ENCODE results near the gene PPP1R15A.
A peak's percentile ranks its signal among the peaks of the same experiment; 100 is the strongest.
"Not testable (repeated sequence)": the region's sequence is repeated elsewhere in the genome, so short reads cannot be mapped to it uniquely, and the experiment has no call there.

Gene PPP1R15A

GRCh38 chr19:48890551-48890950 is 18.3 kb downstream of the PPP1R15A start:
- H3K4me1 Mint-ChIP-seq, result no peaks in the 10 kb centered on the region
- H3K27ac Mint-ChIP-seq, result peak overlapping the region in 1 of 3 experiments; percentile 42
- H3K4me3 Mint-ChIP-seq, result no peak overlapping the region
- H3K27me3 Mint-ChIP-seq (ENCODE audit: low read depth), result peaks cover 2% of the 10 kb centered on the region
- H3K9me3 Mint-ChIP-seq, result no peaks in the 10 kb centered on the region
- H3K36me3 Mint-ChIP-seq (ENCODE audit: low read depth), result no peaks in the 10 kb centered on the region
- TF ChIP-seq CTCF (IDR thresholded peaks at IDR 0.05; ENCODE audit: unreplicated experiment in 3 of 3), result no peak

GRCh38 chr19:48895226-48895625 is 23.0 kb downstream of the PPP1R15A start:
- Mint-ChIP-seq H3K9me3 (no peaks in the 10 kb centered on the region), H3K4me3 (no peak overlapping the region), H3K36me3 (ENCODE audit: low read depth) (no peaks in the 10 kb centered on the region), H3K27ac (no peak overlapping the region), H3K27me3 (ENCODE audit: low read depth) (no peaks in the 10 kb centered on the region), H3K4me1 (peaks cover 6% of the 10 kb centered on the region)
- TF ChIP-seq CTCF (IDR thresholded peaks at IDR 0.05; ENCODE audit: unreplicated experiment in 3 of 3), result no peak

GRCh38 chr19:48896191-48896720 is 24.0 kb downstream of the PPP1R15A start:
- H3K4me3 Mint-ChIP-seq, result peak overlapping the region; percentile 27 to 51 (median 35)
- peak overlapping the region in 1 of 3 experiments; percentile 49 for H3K27ac Mint-ChIP-seq

GRCh38 chr19:48897181-48897580 is 25.0 kb downstream of the PPP1R15A start:
- Mint-ChIP-seq H3K4me3 (no peak overlapping the region), H3K27me3 (ENCODE audit: low read depth) (no peaks in the 10 kb centered on the region), H3K36me3 (ENCODE audit: low read depth) (peaks cover 9% of the 10 kb centered on the region), H3K27ac (no peak overlapping the region), H3K9me3 (no peaks in the 10 kb centered on the region), H3K4me1 (peaks cover 13% of the 10 kb centered on the region)
- TF ChIP-seq CTCF (IDR thresholded peaks at IDR 0.05; ENCODE audit: unreplicated experiment in 3 of 3), result no peak

More at GRCh38 chr19:48896191-48896720, 24.0 kb downstream of the PPP1R15A start:
- TF ChIP-seq CTCF (IDR thresholded peaks at IDR 0.05; ENCODE audit: unreplicated experiment in 3 of 3), result no peak
- Mint-ChIP-seq H3K36me3 (ENCODE audit: low read depth) (peaks cover 4% of the 10 kb centered on the region), H3K4me1 (peaks cover 12% of the 10 kb centered on the region), H3K9me3 (no peaks in the 10 kb centered on the region), H3K27me3 (ENCODE audit: low read depth) (no peaks in the 10 kb centered on the region)

GRCh38 chr19:48899386-48899749 is 27.1 kb downstream of the PPP1R15A start:
- peaks cover 13% of the 10 kb centered on the region for H3K4me1 Mint-ChIP-seq
- not testable (repeated sequence) for H3K9me3 Mint-ChIP-seq; H3K27me3 Mint-ChIP-seq (ENCODE audit: low read depth)
- H3K27ac Mint-ChIP-seq, result peak overlapping the region; percentile 90 to 97 (median 96)
- peaks cover 22% of the 10 kb centered on the region for H3K36me3 Mint-ChIP-seq (ENCODE audit: low read depth)
- peak overlapping the region; percentile 79 to 99 (median 96) for H3K4me3 Mint-ChIP-seq

- peak; percentile 26 to 35 (median 34) for TF ChIP-seq CTCF (IDR thresholded peaks at IDR 0.05; ENCODE audit: unreplicated experiment in 3 of 3)
- Mint-ChIP-seq H3K36me3 (ENCODE audit: low read depth) (peaks cover 28% of the 10 kb centered on the region), H3K27ac (peak within 1 kb of the TSS; percentile 90 to 97 (median 96)), H3K4me3 (peak within 1 kb of the TSS; percentile 94 to 99 (median 96)), H3K4me1 (peaks cover 13% of the 10 kb centered on the region), H3K27me3 (ENCODE audit: low read depth) (no peaks in the 10 kb centered on the region), H3K9me3 (no peaks in the 10 kb centered on the region)
Observed at GRCh38 chr19:48899781-48900476, 27.7 kb downstream of the PPP1R15A start, which contains the start of gene NUCB1. Gene NUCB1, plus strand, starts transcription at chr19:48900312. Its CDS starts 485 bp downstream, at chr19:48900797.

Measured in nephron (organoid).